Nucleus accumbens (tissue), 56 donors: ENCODE results near the gene STX17.

Source experiments
- DNase-seq, 56 donors: peaks; one replicate each; lab custom pipeline; 2025; lab: John Stamatoyannopoulos, UW

The STX17 gene

DNA sequence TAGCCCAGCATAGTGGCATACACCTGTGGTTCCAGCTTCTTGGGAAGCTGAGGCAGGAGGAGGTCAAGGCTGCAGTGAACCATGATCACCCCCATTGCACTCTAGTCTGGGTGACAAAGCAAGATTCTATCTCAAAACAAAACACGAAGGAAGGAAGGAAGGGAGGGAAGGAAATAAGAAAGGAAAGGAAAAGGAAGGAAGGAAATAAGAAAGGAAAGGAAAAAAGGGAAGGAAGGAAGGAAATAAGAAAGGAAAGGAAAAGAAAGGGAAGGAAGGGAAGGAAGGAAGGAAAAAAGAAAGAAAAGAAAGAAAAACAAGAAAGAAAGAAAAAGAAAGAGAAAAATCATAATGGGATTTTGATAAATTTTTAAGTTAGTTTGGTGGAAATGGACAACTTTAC is 3.1 kb upstream of the STX17 start:
- no peak for DNase-seq

DNA sequence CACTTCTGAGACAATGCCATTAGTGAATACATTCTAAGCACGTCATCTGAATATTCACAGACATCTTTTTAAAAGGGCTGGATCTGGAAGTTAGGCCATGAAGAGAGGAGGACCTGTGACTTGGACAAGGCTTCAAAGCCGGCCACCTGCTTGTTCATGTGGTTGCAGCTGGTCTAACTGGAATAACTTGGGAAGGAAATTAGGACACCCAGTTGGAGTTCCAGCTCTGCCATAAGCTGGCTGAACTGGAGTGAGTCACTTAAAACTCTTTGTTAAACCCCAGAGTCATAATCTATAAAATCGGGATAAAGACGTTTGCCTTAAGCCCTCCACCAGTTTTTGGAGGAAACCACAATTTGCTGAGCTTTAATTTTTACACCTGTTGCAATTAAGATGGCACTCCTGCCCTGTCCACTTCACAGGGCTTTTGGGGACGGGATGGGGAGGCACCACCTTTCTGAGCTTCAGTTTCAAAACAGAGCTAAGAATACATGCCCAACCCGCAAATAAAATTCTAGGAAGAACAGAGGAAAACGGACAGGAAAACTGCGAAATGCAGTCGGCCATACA is 536 bp upstream of the STX17 start:
- peak in 5 of 56 donors; percentile 1 to 27 (median 12) for DNase-seq

DNA sequence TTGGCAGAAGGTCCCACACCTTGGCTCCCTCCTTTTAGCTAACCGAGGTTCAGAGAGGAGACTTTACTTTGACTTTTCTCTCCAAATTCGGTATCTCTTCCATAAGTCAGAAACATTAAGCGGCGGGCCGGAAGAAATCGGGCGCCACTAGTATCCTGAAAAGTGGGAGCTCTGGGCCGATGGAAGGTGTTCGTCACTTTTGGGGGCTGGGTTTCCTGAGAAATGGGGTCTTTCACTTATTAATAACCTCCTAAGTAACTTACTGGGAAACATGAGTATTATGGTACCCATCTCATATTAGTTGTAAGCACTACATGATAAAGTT is 716 bp downstream of the STX17 start:
- peak in 3 of 56 donors; percentile 30 to 33 (median 32) for DNase-seq

DNA sequence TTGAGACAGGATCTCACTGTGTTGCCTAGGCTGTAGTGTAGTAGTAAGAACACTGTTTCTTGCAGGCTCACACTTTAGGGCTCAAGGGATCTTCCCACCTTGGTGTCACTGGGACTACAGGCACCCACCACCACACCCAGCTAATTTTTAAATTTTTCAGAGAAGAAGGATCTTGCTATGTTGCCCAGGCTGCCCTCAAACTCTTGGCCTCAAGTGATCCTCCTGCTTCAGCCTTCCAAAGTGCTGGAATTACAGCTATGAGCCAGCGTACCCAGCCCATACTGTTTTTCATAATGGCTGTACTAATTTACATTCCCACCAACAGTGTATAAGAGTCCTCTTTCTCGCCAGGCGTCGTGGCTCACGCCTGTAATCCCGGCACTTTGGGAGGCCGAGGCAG is 5.1 kb downstream of the STX17 start:
- no peak for DNase-seq

DNA sequence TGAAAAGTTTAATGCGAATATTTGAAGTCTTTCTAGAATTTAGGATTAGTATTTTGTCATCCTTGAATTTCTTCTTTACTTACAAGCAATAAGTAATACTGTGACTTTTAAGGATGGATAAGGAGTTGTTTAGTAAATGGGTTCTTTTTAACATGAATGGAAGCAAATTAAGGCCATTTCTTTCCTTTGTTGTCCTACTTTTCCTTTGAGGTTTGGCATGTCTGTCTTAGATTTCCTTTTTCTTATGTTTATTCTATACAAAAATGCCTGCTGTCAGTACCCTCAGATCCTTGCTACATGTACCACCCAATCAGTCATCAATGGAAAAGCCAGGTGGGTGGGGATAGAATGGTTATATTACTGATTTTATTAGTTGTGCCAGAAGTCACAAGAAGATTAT is 10.2 kb downstream of the STX17 start:
- no peak for DNase-seq

DNA sequence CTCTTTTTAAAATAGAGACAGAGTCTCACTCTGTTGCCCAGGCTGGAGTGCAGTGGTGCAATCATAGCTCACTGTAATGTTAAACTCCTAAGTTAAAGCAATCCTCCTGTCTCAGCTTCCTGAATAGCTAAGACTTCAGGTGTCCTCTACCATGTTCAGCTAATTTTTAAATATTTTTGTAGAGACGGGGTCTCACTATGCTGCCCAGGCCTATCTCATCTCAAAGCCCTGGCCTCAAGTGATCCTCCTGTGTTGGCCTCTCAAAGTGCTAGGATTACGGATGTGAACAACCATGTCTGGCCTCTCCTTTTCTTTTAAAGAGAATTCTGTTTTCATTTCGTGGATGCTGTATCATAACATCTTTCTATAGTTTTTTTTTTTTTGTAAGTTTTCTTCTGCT is 11.7 kb downstream of the STX17 start:
- DNase-seq, result no peak

DNA sequence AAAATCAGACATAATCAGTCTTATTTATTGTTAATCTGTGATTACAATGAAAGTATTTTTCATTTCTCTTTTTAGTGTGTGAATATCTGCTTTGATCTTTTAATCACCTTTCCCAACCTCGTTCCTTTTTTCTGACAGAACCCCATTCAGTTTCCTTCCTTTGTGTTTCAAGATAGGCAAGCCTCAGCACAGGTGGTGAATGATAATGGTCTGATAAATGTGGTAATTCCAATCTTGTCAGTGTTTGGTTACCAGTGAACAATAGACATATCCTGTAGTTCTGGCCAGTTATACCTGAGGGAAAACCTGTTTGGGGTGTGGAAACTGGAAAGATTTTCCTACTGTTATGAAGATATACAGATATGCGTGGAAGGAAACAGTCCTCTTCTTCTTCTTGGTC is 13.5 kb downstream of the STX17 start:
- no peak for DNase-seq

DNA sequence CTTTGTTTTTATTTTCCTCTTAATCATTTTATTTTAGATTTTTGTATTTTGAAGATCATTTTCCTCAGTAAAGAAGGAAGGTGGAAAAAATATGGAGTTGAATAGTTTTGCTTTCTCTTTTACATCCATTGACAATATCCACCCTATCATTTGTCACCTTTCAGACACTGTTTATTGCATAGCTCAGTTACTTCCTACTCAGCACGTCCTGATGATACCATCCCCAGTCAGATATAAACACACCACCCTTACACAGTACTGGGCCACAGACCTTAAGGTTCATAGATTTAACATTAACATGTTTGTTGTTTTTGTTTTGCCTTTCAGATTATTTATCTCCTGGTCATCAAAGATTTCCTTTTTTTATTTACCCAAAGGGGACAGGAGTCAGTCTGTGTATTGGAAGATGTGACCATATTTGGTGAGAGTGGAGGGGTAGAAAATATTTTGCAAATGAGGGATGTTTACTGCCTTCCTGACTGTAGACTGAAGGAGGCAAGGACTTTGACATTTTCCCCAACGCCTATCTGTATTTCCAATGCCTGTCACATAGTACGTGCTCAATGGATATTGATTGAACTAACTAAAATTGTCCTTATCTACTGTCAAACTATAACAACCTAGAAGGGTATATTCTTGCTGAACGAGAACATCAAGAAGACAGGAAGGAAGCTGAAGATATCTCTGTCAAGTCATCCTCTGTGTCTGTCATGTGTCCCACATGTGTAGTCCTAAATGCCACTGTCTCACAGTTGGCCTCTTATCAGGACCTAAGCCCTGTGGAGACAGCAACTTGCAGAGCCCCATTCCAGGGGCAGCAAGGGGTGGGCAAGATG is 15.6 kb downstream of the STX17 start:
- no peak for DNase-seq

DNA sequence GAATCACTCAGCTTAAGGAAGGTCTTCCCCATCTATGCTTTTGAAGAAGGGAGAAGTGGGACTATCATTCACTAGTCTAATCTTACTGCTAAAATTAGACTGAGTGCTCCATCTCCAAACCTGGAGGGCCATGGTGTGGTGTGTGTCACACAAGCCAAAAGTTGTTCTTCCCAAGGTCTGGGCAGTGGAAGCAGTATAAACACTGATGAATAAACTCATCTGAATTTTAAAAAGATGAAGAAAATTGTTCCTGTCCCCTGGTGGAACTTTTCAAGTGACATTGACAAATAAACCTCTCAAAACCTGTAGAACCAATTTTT is 16.2 kb downstream of the STX17 start:
- DNase-seq, result no peak

DNA sequence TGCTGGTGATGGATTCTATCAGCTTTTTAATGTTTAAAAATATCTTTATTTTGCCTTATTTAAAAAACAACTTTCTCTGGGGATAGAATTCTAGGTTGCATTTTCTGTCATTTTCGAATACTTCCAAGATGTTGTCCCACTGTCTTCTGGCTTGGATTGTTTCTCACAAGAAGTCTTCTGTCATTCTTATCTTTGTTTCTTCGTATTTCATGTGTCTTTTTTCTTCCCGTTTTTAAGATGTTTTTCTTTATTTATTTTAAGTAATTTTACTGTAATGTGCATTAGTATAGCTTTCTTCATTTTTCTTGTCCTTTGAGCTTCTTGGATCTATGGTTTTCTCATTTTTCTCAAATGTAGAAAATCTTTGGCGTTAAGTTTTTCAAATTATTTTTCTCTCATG is 19.1 kb downstream of the STX17 start:
- no peak for DNase-seq

DNA sequence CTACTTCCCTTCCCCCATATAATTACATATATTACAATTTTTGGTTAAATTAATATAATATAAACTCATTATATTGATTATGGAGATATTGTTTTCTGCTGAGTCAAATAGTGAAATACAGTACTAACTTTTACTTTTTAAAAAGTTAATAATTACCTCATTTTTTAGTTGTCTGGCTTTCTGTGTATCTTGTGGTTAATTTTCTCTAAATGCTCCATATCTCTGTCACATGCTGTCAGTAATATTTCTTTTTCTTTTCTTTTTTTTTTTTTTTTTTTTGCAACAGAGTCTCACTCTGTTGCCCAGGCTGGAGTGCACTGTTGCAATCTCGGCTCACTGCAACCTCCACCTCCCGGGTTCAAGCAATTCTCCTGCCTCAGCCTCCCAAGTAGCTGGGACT is 23.2 kb downstream of the STX17 start:
- DNase-seq, result no peak

DNA sequence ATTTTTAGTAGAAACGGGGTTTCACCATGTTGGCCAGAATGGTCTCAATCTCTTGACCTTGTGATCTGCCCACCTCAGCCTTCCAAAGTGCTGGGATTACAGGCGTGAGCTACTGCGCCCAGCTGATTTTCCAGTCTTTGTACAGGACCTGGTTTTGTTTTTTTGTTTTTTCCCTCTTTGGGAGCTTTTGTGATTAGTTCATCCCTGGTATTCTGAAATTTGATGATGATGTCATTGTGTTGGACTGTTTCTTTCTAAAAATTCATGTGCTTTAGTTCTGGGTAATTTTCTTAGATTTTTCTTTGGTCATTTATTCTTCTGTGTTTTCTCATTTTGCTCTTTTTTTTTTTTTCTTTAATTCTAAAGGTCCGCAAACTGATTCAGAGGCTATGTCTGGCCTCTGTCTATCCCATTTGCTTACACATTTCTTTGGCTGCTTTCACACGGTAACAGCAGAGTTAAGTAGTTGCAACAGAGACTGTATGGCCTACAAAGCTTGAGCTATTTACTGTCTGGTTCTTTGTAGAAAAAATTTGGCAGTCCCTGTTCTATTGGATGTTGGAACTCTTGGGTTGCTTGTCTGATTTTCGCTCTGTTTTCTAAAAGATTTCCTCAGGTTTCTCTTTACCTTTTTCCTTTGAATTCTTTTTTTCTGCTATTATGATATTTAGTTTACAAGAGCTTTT is 24.8 kb downstream of the STX17 start:
- DNase-seq, result no peak

DNA sequence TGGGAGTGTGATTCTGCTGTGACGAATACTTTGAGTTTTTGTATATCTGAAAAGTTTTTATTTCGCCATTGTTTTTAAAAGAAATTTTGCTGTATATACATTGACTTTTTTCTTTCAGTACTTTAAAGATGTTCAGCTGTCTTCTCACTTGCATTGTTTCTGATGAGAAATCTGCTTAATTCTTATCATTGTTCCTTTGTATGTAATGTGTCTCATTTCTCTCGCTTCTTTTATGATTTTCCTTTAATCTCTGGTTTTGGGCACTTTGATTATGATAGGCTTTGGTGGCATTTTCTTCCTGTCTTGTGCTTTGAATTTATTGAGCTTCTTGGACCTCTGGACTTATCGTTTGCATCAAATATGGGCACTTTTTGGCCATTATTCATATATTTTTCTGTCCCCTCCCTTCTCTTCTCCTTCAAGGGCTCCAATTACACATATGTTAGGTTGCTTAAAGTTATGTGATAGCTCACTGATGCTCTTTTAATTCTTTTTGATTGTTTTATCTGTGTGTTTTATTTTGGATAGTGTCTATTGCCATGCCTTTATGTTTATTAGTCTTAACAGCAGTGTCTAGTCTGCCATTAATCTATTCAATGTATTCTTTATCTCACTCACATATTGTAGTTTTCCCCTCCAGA is 30.6 kb downstream of the STX17 start:
- DNase-seq, result no peak

DNA sequence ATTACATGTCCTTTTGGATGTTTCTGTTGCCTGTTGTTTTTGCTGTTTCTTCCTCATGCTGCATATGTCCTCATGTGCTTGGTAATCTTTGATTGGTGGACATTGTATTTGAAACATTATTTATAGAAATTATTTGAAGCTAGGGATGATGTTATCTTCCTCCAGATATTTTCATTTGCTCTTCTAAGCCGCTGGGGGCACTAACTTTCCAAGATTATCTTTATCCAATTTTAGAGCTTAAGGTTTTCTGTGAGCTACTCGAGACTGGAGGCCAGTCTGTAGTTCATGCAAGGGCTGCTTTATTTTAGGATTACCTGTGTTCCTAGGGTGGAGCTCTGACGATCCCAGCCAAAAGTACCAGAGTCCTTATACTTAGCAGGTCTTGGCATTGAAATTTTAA is 40.9 kb downstream of the STX17 start:
- DNase-seq, result no peak

DNA sequence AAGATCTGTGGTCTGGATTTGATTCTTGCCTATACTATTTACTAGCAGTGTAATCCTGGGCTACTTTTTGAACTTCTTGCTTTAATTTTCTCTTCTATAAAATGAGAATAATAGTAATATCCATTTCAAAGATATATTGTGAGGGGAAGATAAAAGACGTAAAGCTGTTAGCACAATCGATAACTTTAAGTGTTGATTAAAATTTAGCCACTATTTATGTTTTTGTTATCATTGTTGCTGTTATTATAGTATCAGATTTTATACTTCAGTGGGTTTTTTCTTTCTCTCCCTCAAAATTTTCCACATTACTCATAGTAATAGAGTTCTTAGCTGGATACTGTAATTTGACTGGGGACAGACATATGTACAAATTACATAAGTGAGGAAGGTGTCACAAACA is 42.0 kb downstream of the STX17 start:
- no peak for DNase-seq

DNA sequence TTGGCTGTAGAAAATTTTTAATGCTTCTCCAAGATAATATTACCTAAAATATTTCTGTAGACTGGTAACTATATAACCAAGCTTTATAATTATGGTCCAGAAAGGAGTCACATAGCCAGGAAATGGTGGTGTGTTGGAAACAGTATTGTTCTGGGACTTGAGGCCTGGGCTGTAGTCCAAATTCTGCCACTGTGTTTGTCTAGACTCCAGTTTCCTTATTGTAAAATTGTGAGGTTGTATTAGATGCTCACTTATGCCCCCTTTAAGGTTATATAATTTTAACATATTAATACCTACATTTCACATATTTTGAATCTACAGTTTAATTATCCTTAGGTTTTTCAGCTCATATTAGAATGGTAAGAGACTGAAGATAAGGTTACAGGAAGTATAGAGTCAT is 42.4 kb downstream of the STX17 start:
- DNase-seq, result no peak

DNA sequence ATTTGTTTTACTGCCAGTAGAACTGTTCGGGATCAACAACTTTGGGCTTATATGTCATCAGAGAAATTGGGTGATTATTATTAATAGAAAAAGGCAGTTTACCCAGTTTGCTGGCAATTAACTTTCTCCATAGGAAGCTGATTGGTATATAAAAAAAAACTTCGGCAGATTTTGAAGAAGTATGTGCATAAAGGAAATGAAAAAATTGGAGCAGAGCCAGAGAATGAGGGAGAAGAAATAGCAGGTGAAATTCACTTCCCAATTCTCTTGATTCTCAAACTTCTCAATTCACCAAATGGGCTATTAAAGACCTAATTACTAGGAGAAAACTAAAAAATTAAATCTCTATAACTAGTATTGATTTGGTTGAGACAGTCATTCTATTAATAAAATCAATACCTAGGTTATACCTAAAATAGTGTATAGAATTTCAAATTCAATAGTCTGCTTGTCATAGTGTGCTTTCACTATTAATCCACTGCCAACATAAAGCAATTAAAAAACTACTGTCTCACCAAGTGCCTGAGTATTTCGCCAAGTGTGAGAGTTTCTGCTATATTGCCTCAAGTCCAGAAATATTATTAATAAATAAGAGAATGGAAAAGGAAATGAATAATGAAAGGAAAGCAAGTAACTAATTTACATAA is 47.5 kb downstream of the STX17 start:
- DNase-seq, result no peak

DNA sequence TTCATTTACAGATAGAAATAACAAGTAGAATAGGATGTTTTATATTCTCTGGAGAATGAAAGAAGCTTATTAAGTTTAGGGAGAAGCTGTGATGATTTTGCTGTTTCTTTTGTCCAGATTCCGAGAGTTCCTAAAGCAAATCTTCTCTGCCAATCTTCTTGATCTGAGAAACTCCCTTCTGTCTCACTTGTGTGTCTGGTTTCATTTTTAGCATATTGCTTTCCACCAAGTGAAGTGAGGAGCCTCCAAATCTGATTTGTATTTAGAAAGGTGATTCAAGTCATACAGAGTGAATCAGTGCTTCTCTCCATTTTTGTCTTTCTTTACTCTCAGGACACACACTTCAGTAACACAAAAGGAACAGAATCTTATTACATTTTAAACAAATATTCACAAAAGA is 48.4 kb downstream of the STX17 start:
- no peak for DNase-seq

DNA sequence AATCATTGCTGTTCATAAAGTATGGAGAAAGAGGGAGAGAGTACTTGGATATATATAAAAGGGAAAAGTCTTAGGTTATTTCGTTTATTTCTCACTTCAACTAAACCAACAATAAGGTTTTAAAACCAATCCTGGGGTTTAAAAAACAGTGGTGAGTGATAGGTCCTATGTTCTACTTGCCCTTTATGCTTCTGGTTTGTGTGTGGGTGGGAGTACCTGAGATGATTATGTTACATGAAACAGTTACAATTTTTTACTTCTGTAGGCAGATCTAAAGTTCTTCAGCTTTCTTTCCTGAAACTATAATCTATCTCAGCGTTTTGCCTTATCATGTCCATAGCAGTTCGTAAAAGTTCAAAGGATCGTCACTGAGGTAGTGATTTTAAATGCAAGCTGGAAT is 49.2 kb downstream of the STX17 start:
- no peak for DNase-seq

DNA sequence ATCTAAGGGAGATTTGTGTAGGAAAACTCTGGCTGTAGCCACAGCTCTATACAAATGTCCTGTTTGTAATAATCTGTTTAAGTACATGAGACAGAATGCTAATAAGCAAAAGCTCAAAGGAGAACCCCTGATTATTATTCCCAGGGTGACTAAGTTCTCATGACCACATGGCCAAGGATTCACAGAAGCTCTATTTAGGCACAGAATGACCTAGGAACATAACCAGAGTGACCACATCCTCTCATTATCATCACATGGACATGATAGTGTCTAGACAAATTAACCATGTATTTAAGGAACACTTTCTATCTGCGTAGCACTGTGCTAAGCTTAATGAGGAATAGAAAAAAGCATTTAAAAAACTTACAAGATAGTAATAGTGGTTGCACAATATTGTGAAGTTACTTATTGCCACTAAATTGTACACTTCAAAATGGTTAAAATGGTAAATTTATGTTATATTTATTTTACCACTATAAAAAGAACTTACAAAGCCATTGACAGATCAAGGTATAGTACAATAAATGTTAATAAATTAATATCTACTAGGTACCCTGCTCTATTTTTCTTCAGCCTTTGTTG is 56.3 kb downstream of the STX17 start:
- DNase-seq, result no peak

DNA sequence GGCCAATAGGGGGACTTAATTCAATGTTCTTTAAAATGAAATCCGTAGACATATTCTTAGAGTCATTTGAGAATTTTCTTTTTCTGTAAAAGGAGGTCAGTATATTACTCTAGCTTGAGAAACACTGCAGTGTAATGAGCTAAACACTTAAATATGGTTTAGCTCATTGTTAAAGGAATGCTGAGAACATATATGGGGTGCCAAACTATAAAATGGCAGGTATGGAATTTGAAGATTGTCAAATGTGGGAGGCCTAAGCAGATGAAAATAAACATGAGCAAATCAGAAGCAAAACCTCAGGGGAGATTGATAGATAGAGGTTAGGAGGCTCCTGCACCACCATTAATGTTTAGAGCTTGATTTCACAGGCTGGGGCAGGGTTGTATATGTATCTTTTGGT is 57.9 kb downstream of the STX17 start:
- no peak for DNase-seq
